HG02943 (cell line): Measurements from ENCODE around the gene WWOX.

Experiments used
- ATAC-seq: cut with Tn5 transposase; IDR thresholded peaks from one replicate; pipeline ENCODE4 v1.9.1; 2021; ENCODE audit warnings: mild to moderate bottlenecking, low read depth, moderate library complexity; ENCODE audit not compliant: unreplicated experiment

The WWOX gene

DNA sequence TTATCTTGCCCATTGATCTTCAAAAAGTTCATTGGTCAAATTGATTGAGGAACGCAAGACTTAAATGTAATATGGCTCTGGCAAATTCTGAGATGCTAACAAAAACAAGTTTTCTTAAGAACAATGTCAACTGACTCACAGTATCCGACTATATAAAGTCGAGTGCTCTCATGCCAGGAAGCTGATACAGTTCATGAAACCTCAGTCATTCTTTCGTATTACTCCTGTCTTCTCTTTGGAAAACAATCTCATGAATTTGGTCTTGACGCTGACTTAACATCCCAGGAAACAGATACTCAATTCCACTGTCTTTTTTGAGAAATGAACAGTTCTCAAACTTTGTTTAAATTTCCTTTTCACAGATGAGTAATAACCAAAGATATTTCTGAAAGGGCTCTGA lies 796.2 kb downstream of the WWOX start:
- no peak for ATAC-seq

DNA sequence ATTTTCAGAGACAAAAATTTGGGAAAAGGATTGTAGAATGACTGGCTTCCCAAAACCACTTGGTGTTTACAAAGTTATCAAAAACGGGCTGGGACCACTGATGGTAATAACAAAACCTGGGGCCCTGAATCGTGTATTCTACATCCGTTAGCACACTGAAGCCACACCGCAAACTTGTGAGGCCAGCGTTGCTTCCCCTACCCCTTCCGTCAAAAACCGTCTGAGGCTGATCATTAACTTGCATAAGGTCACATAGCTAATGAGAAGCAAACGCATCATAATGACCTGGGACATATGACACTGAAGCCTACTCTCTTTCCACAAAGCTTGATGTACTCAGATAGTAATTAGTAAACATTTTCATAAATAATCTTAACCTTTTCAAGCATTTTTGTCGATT lies 796.8 kb downstream of the WWOX start:
- ATAC-seq: no peak

DNA sequence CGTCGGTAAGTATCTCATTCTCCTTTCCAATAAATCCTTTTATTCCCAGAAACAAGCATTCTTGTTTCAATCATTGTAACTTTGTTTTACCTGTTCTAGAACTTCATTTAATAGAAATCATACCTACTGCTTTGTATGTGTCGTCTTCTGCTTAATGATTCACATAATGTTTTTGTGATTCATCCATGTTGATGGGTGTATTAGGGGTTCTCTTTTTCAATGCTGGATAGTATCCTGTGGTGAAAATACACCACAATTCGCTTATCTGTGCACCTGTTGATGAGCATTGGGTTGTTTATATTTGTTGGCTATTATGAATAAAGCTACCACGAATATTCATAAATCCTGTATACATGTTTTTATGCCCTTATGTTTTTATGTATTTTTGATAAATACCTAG lies 797.8 kb downstream of the WWOX start:
- ATAC-seq: no peak

DNA sequence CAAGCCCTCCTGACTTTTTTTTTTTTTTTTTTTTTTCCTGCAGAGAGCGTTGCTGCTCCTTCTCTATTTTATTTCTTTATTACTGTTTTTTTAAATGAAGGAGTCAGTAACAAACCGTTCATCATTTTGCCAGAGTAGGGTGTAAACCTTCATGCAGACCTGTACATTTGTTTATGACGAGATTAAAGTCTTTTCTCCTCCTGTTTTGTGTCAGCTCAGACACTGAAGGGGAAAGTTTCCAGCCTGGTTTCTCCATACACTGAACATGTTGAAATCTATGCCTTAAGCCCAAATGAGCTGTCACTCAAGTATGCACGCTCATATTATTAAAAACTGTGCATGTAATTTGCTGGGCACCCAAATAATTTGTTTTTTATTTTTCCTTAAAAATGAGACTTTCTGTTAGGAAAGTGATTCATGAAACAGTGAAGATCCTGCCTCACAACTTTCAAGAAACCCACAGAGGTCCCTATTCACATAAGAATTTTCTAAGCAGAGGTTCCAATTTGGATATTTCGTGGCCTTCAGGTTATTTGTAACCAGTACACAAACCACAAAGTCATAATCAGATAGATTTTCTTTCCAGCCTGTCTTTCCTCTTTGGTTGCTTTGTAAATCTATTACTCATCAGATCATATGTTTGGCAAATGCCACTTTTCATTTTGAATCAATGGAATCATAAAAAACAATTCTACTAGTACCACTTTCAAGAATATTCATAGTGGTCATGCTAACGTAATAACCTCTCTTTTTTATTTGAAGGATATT lies 800.8 kb downstream of the WWOX start:
- no peak for ATAC-seq

DNA sequence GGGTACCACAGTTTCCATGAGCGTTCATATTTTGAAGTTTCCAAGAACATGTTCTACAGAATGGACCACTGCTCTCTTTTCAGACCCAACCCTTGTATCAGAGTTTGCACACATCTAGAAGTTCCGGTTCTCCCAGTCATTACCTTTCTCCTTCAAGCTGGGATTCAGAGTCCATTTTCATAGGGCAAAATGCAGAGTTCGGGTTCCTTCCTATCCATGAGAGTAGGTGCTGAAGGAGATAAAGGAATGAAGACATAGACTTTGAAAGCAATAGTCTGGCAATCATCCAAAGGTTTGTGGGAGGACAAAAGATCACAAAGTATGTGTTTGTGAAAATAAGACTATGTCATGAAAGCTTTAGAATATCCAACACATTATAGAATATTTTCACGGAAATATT lies 801.5 kb downstream of the WWOX start:
- ATAC-seq: no peak

DNA sequence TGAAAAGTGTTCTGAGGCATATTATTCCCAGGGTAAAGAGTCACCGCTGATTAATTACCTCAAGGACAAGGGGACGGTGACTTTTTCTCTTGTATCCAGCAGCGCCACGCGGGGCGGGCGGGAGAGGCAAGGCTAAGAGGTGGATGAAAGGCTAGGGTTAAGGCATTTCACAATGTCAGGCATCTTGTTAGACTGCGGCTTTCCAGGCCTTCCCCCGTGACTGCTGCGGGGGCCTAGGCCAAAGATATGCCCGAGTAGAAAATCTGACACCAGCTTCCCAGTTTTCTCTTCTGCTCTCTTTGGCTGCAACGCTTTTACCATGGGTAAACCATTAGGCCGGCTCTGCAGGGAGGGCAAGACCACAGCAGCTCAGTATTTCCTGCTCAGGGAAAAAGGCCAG lies 802.9 kb downstream of the WWOX start:
- ATAC-seq: no peak

DNA sequence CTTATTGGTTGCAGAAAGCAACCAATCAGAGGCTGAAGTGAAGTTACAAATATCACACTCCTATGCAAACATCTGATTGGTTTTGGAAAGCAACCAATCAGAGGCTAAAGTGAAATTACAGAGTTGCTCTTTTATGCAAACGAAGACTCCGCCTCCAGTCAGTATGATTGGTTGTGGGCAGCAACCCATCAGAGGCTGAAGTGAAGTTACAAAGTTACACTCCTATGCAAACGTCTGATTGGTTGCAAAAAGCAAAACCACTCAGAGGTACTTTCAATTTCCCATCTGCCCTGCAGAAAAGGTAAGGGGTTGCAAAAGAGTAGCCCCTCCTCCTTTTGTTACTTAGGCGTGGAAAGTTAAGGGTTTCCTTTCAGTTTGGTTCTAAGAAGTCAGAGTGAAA lies 803.8 kb downstream of the WWOX start:
- no peak for ATAC-seq

DNA sequence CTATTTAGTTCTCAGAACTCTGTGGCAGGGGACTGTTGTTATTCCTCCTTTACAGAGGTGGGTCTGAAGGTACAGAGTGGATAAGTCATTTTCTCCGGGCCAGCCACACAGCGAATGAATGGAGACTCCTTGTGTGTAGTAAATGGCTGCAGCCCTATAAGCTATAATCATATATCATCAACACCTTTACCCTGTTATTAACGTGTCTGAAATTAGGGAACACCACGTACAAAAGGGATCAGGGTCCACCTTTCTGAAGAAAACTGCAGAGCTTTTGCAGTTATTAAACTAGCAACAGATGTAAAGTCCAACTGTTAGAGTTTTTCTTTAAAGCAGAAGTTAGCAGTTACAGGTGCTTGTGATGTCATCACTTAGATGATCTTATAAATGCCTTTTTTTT lies 804.4 kb downstream of the WWOX start:
- ATAC-seq: no peak

DNA sequence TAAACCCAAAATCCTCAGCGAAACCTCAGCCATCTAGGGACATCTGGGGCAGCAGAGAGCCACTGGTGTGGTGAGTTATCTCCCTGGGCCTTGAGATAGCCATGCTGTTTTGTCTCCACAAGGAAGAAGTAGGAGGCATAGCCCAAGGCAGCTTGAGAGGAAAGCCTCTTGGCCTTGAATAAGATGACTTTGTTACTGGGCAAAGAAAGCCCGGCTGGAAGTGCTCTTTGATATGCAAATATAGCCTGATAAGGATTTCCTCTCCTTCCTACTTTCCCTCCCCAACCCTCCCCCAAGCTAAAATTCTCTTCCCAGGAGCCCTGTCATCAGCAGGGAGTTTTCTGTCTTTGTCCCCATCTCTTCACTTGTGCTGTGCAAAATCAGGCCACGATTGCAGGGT lies 806.7 kb downstream of the WWOX start:
- ATAC-seq: no peak

DNA sequence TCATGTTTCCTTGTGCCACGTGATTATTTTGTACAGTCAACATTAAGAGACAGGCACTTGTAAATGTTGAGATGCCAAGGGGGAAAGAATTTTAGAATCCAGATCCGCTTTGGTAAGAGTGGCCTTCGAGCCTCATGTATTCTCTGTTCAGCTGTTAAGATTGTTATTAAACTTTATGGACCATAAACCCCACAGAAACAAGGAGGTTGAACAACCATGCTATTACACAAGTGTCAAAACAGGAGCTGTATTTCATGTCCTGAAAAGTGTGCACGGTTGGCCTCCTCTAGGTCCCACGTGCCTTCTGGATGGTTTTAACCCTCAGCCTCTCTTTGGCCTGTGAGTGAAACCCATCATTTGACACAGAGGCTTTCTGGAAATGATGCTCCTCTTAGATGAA lies 809.8 kb downstream of the WWOX start:
- ATAC-seq: no peak

DNA sequence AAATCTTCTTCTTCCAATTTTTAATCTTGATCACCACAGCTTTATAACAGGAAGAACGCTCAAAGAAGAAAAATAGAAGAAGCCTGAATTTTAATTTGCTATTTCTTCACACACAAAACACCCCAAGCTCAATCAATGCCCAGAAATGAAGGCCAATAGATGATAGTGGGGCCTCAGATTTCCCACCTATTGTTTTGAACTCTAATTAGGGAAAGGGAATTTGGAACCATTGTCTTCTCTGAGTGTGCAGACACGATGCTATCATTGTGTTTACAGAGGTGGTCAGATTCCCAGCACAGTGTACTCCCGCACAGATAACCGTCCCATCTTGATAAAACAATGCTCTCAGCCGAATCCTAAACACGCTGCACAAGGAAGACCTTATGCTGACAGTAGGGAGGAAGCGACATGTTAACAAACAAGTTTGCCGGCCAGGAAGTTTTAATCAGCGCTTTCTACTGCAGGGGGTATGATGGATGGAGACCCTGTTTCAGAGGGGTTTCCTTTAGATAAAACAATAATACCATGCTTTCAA lies 816.4 kb downstream of the WWOX start:
- ATAC-seq: no peak

DNA sequence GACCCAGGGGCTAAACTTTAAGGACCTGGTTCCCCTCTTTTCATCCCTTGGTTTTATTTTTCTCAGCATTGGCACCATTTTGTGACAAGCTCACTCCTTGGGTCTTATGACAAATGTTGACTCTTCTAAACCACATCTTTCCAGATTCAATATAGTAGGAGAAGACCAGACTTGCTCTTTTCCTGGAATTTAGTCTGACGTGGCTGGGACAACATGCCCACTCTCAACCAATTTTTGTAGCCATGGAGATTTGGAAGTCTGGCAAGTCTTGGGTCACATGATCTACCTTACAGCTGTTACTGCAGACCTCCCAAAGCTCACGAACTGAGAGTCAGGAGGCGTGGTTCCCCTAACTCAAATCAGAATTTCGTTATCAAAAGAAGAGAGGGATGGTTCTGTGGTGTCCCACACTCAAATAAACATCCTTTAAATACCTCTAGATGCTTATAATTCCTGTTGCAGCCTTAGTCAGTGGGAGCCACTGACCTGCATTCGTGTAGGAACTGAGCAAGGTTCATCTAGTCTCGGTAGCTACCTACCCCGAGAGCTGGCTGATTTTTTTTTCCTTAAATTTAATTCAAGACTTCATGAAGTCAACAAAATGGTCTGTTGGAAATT lies 817.6 kb downstream of the WWOX start:
- ATAC-seq: no peak

DNA sequence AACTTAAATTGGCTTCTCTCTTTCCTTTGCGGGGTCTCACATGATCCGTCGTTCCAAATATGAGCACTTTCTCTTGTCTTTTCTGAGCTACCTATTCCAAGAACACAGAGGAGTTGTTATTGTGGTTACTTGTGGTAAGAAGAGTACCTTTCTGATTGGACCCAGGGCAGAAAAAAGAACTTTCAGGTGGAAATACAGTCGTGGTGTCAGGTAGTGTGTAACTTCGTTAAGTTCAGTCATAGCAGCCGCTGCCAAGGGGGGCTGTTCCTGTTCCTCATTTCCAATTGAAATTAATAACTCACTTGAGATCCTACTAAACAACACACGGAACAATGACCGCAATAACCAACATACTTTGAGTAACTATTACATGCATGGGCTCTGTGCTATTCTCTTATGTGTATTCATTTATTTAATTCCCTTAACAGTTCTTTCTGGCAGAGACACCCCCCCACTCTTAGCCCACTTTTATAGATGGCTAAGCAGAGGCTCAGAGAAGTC lies 819.4 kb downstream of the WWOX start:
- ATAC-seq: no peak

DNA sequence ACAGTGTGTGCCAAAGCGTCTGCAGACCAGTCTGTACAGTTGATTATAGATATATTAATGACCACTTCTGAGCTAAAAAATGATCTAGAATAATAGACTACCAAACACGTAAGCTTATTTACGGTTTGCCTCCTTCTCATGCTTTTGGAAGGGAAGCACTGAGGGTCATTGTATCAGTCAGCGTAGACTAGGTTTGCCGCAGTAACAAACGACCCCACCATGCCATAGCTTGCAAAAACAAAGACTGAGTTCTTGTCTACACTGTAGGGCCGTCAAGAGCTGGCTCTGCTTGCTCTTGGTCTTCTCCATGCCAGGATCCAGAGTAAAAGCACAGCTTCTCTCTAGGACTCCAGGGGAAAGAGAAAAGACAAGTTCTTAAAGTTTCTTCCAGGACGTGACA lies 820.4 kb downstream of the WWOX start:
- no peak for ATAC-seq

DNA sequence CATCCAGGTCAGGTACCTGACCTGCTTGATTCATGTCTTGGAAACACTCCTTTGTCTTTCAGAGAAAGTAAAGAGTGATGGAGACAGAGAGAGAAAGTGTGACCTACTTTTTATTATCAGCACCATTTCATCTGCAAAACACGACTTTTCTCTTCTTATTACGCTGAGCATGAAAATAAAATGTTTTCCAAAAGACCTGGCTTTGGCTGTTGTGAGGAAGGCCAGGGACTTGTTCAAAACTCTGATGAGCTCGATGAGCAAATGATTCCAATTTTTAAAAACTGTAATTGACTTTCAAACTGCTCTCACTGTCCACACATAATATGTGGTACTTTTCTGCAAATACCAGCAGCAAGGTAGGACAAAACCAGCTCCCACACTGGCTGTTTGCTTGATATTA lies 821.2 kb downstream of the WWOX start:
- ATAC-seq: no peak

DNA sequence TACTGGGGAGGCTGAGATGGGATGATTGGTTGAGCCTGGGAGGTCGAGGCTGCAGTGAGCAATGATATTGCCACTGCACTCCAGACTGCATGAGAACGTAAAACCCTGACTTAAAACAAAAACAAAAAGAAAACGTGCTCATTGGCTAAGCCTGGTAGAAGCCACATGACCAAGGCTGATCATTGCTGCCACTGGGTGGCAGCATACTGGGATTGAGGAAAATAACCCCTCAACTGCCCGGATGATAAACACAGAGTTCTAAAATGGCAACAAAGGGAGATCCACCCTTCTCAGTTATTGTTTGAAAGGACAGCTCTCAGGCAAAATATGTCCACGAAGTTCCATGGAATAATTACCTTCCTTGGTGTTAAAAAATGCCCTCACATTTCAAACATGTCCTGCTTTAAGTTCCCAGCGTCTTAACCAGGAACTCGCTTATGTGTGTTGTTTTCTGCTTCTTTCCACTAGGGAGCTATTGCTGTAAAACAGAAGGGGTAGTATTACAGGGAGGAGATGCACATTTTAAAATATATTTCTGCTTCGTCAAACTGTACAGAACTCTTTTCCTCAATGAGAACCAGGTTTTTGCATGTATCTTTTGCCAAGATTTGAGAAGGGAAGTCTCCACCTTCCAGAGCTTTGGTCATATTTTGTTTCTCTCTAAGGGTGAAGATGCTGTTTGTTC lies 825.8 kb downstream of the WWOX start:
- no peak for ATAC-seq

DNA sequence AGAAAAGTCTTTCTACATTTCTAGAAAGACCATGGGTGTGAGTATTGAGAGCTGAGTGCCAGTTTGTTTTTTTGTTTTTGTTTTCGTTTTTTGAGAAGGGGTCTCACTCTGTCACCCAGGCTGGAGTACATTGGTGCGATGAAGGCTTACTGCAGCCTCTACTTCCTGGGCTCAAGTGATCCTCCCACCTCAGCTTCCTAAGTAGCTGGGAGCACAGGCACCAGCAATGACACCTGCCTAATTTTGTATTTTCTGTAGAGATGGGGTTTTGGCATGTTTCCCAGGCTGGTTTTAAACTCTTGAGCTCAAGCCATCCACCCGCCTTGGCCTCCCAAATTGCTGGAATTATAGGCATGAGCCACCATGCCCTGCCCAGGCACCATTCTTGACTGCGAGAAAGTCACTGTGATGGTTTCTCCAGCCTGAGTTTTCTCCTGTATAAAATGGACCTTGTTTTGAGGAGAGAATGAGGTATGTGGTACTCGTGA lies 827.3 kb downstream of the WWOX start:
- no peak for ATAC-seq

DNA sequence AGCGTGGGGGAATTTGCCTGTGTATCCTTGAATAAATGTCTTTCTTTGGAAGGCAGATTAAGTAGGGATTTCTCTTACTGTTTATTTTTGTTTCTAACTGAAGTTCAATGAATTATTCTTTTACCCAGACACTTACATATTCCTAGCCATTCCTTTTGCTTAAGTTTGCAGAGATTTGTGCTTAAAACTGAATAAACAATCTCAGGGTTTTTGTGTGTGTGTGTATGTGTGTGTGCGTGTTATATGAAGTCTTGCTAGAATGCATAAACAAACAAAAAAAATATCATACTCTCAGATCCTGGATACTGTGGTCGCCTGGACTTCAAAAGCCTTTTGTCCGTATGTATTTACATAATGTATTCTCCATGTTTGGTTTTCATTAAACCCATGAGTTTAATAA lies 828.3 kb downstream of the WWOX start:
- ATAC-seq: no peak

DNA sequence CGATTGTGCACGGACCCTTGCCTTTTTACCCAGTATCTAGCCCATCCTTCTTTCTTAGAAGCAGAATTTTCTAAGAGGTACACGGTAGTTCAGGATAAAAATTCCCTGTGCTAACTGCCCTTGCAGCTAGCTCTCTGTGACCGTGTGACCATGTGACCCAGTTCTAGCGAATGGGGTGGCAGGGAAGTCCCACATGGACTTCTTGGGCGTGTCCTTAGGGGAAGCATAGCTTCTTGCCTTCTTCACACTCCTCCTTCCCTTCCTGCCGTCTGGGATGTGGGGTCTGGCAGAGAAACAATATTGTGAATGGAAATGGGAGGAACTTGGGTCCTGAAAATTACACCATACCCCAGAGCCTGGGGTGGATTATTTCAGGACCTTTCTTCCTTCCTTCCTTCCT lies 830.4 kb downstream of the WWOX start:
- ATAC-seq: no peak

DNA sequence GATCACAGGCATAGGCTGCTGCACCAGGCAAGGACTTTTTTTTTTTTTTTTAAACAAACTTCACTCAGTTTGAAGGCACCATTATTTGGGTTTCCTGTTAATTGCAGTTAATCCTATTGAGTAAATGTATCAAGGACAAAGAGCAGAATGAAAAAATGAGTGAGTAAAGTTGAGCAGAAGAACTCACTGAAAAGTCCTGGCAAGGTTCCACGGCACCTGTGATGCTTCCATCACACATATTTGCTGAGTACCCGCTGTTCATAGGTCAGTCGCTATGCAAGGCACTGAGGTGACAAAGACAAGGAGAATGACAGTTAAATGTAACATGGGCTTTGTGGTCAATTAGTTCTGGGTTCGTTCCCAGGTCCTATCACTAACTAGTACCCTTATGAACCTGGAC lies 831.1 kb downstream of the WWOX start:
- no peak for ATAC-seq

DNA sequence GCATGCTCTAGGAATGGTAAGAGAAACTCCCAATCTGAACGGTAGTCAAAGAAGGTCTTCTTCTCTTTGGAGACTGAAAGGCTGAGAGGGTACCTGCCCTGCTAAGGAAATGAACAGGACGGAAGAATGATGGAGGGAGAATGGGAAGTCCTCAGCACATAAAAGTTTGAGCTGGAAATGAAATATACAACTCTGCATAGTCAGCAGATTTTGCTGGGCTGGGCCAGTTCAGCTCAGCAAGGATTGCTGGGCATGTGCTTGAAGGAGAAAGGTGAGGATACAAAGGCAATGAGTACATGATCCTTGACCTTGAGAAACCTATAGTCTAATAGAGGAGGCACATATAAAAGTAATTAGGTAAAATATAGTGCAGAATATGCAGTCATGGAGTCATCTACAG lies 831.8 kb downstream of the WWOX start:
- no peak for ATAC-seq
